CD4-positive, alpha-beta T cell treated with Interleukin-2 at 100 ng/mL for 4 hours (primary cell): ENCODE results near the gene ASB8.
"Not testable (repeated sequence)": the region's sequence is repeated elsewhere in the genome, so short reads cannot be mapped to it uniquely, and the experiment has no call there.

Source experiments
- DNase-seq: peaks from one replicate; pipeline ENCODE4 v3.0.0-alpha.2; 2020; ENCODE audit warnings: low spot score

Gene ASB8

GRCh38 chr12:48183091-48183875 lies 26.0 kb upstream of the ASB8 start, which contains the start of gene CCDC184:
CCDC184 (plus strand) TSS chr12:48183644; CDS start chr12:48184123, 479 bp downstream.
- peak; percentile 82 for DNase-seq

GRCh38 chr12:48182631-48183030 lies 25.3 kb upstream of the ASB8 start:
- no peak for DNase-seq

GRCh38 chr12:48180857-48181495 lies 23.7 kb upstream of the ASB8 start:
- no peak for DNase-seq

GRCh38 chr12:48180424-48180823 lies 23.1 kb upstream of the ASB8 start:
- no peak for DNase-seq

- DNase-seq = no peak
These were observed 22.2 kb upstream of the ASB8 start for GRCh38 chr12:48179466-48179865.

GRCh38 chr12:48177982-48178381 lies 20.7 kb upstream of the ASB8 start:
- no peak for DNase-seq

GRCh38 chr12:48176417-48176751 lies 19.1 kb upstream of the ASB8 start:
- DNase-seq = no peak

- no peak for DNase-seq
These were observed 18.5 kb upstream of the ASB8 start for GRCh38 chr12:48175613-48176416.

GRCh38 chr12:48169011-48169410 lies 11.7 kb upstream of the ASB8 start:
- no peak for DNase-seq

- peak; percentile 74 for DNase-seq
These were observed 8.0 kb upstream of the ASB8 start for GRCh38 chr12:48165089-48165981.

- DNase-seq = no peak
These were observed 7.1 kb upstream of the ASB8 start for GRCh38 chr12:48164451-48164850.

- no peak for DNase-seq
These were observed 5.9 kb upstream of the ASB8 start for GRCh38 chr12:48163150-48163747.

- DNase-seq = no peak
These were observed 3.5 kb upstream of the ASB8 start for GRCh38 chr12:48160807-48161206.

GRCh38 chr12:48160046-48160445 lies 2.7 kb upstream of the ASB8 start:
- no peak for DNase-seq

GRCh38 chr12:48157889-48158370 lies 615 bp upstream of the ASB8 start:
- no peak for DNase-seq

- no peak for DNase-seq
These were observed 680 bp downstream of the ASB8 start for GRCh38 chr12:48156652-48157017.

- DNase-seq = not testable (repeated sequence)
These were observed 1.5 kb downstream of the ASB8 start for GRCh38 chr12:48155786-48156185.

GRCh38 chr12:48151103-48151771 lies 6.1 kb downstream of the ASB8 start:
- no peak for DNase-seq

- no peak for DNase-seq
These were observed 11.3 kb downstream of the ASB8 start for GRCh38 chr12:48145981-48146380.

GRCh38 chr12:48143898-48144297 lies 13.4 kb downstream of the ASB8 start:
- DNase-seq = no peak
